ENCODE results near the gene NR3C1.

GRCh38 chr5:143338658-143339366, 64.7 kb downstream of the NR3C1 start:
- TF ChIP-seq, protein P1, sequence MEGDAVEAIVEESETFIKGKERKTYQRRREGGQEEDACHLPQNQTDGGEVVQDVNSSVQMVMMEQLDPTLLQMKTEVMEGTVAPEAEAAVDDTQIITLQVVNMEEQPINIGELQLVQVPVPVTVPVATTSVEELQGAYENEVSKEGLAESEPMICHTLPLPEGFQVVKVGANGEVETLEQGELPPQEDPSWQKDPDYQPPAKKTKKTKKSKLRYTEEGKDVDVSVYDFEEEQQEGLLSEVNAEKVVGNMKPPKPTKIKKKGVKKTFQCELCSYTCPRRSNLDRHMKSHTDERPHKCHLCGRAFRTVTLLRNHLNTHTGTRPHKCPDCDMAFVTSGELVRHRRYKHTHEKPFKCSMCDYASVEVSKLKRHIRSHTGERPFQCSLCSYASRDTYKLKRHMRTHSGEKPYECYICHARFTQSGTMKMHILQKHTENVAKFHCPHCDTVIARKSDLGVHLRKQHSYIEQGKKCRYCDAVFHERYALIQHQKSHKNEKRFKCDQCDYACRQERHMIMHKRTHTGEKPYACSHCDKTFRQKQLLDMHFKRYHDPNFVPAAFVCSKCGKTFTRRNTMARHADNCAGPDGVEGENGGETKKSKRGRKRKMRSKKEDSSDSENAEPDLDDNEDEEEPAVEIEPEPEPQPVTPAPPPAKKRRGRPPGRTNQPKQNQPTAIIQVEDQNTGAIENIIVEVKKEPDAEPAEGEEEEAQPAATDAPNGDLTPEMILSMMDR (IDR thresholded peaks at IDR 0.05; ENCODE audit: low read length): no peak
- TF ChIP-seq EZH2 (optimal IDR thresholded peaks at IDR 0.05; ENCODE audit: low read depth, low read length): no peak
- no peak for TF ChIP-seq EZH2phosphoT487 (IDR thresholded peaks at IDR 0.05; ENCODE audit: low read length)
